Measurements from ENCODE around the gene LRRC28.
A peak's percentile ranks its signal among the peaks of the same experiment; 100 is the strongest.

Gene LRRC28

DNA sequence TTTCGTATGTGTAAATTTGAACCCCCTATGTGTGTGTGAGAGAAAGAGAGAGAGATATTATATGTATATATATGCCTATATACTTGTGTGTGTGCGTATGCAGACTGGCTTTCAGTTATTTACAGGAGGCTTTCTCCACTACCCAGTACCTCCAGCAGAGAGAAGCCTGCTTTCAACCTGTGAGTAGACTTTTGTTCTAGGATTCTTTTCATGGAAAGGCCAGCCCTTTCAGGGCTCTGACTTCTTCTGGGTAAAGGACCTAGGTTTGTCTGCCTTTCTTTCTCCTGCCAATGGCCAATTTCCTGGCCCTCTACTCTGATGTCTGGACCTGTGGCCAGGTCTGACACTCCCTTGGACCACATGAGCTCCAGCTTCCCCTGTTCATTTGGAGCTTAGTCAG, 23.8 kb downstream of the LRRC28 start:
- DNase-seq (ENCODE audit: low read depth in 1 of 2, low spot score in 1 of 2): no peak
- no peaks in the 10 kb centered on the region for H3K27me3 ChIP-seq (ENCODE audit: insufficient read depth, poor library complexity, severe bottlenecking)
- no peak overlapping the region for H3K4me3 ChIP-seq (replicated peaks; ENCODE audit: insufficient read depth, low read length)
- H3K27ac ChIP-seq (replicated peaks): no peak overlapping the region
- no peak for TF ChIP-seq POLR2AphosphoS5 (IDR thresholded peaks at IDR 0.05; ENCODE audit: low read depth)
- TF ChIP-seq, protein P1, sequence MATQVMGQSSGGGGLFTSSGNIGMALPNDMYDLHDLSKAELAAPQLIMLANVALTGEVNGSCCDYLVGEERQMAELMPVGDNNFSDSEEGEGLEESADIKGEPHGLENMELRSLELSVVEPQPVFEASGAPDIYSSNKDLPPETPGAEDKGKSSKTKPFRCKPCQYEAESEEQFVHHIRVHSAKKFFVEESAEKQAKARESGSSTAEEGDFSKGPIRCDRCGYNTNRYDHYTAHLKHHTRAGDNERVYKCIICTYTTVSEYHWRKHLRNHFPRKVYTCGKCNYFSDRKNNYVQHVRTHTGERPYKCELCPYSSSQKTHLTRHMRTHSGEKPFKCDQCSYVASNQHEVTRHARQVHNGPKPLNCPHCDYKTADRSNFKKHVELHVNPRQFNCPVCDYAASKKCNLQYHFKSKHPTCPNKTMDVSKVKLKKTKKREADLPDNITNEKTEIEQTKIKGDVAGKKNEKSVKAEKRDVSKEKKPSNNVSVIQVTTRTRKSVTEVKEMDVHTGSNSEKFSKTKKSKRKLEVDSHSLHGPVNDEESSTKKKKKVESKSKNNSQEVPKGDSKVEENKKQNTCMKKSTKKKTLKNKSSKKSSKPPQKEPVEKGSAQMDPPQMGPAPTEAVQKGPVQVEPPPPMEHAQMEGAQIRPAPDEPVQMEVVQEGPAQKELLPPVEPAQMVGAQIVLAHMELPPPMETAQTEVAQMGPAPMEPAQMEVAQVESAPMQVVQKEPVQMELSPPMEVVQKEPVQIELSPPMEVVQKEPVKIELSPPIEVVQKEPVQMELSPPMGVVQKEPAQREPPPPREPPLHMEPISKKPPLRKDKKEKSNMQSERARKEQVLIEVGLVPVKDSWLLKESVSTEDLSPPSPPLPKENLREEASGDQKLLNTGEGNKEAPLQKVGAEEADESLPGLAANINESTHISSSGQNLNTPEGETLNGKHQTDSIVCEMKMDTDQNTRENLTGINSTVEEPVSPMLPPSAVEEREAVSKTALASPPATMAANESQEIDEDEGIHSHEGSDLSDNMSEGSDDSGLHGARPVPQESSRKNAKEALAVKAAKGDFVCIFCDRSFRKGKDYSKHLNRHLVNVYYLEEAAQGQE (IDR thresholded peaks at IDR 0.05; ENCODE audit: insufficient replicate concordance, low read depth): no peak
- TF ChIP-seq, protein P2, sequence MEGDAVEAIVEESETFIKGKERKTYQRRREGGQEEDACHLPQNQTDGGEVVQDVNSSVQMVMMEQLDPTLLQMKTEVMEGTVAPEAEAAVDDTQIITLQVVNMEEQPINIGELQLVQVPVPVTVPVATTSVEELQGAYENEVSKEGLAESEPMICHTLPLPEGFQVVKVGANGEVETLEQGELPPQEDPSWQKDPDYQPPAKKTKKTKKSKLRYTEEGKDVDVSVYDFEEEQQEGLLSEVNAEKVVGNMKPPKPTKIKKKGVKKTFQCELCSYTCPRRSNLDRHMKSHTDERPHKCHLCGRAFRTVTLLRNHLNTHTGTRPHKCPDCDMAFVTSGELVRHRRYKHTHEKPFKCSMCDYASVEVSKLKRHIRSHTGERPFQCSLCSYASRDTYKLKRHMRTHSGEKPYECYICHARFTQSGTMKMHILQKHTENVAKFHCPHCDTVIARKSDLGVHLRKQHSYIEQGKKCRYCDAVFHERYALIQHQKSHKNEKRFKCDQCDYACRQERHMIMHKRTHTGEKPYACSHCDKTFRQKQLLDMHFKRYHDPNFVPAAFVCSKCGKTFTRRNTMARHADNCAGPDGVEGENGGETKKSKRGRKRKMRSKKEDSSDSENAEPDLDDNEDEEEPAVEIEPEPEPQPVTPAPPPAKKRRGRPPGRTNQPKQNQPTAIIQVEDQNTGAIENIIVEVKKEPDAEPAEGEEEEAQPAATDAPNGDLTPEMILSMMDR (IDR thresholded peaks at IDR 0.05; ENCODE audit: insufficient read depth, low read length): no peak
- no peak for TF ChIP-seq SPI1 (IDR thresholded peaks at IDR 0.05; ENCODE audit: borderline replicate concordance, low read depth)
- no peak for TF ChIP-seq GABPA (IDR thresholded peaks at IDR 0.05; ENCODE audit: low read depth)

DNA sequence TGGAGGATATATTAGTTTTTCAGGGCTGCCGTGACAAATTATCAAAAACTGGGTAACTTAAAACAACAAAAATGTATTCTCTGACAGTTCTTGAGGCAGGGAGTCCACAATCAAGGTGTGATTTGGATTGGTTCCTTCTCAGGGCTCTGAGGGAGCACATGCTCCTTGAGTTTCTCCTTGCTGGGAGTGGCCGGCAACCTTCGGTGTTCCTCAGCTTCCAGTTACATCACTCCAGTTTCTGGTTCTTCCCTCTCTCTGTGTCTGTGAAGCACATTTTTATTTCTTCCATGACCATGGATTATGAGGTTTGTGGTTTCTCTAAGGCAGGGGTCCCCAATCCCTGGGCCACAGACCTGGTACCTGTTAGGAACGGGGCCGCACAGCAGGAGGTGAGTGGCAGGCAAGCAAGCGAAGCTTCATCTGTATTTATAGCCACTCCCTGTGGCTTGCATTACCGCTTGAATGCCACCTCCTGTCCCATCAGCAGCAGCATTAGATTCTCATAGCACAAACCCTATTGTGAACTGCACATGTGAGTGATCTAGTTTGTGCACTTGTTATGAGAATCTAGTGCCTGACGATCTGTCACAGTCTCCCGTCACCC, 24.3 kb downstream of the LRRC28 start:
- TF ChIP-seq SPI1 (IDR thresholded peaks at IDR 0.05; ENCODE audit: borderline replicate concordance, low read depth): no peak
- TF ChIP-seq, protein P1 (IDR thresholded peaks at IDR 0.05; ENCODE audit: insufficient replicate concordance, low read depth): no peak
- no peaks in the 10 kb centered on the region for H3K27me3 ChIP-seq (ENCODE audit: insufficient read depth, poor library complexity, severe bottlenecking)
- no peak overlapping the region for H3K4me3 ChIP-seq (replicated peaks; ENCODE audit: insufficient read depth, low read length)
- DNase-seq (ENCODE audit: low read depth in 1 of 2, low spot score in 1 of 2): no peak
- H3K27ac ChIP-seq (replicated peaks): no peak overlapping the region

DNA sequence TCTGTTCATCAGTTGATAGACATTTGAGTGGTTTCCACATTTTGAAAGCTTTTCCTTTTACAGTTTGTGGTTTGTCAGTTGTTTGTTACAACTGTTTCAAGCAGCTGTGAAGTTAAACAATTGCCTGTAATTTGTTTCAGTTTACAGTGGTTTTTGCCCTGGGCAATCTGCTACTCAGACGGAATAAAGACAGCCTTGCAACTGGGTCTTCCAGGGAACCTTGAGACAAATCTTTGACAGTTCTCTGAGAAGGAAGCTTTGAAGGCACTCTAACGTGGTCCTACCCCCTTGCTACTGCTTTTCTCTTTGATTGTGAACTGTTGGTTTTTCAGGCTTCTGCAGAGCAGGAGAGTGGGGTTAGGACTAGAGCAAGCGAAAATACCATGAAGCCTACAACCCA, 28.0 kb downstream of the LRRC28 start:
- Histone ChIP-seq H3K27me3 (ENCODE audit: insufficient read depth, poor library complexity, severe bottlenecking) (no peaks in the 10 kb centered on the region), H3K4me3 (replicated peaks; ENCODE audit: insufficient read depth, low read length) (no peak overlapping the region), H3K27ac (replicated peaks) (peak overlapping the region; percentile 17; the same call in 1 of the 2 replicates)
- TF ChIP-seq SPI1 (IDR thresholded peaks at IDR 0.05; ENCODE audit: borderline replicate concordance, low read depth) (no peak), GABPA (IDR thresholded peaks at IDR 0.05; ENCODE audit: low read depth) (no peak), POLR2AphosphoS5 (IDR thresholded peaks at IDR 0.05; ENCODE audit: low read depth) (no peak)
- TF ChIP-seq, protein P1 (IDR thresholded peaks at IDR 0.05; ENCODE audit: insufficient replicate concordance, low read depth): no peak
- TF ChIP-seq, protein P2 (IDR thresholded peaks at IDR 0.05; ENCODE audit: insufficient read depth, low read length): no peak
- peak in 1 of 2 experiments; percentile 8 for DNase-seq (ENCODE audit: low read depth in 1 of 2, low spot score in 1 of 2)
